Measurements from ENCODE around the gene GFRA3. TPM values are rescaled to one million over a fixed set of nuclear protein-coding genes. Genes with fewer than 3 reads are reported as not detected.
"Not testable (repeated sequence)": the region's sequence is repeated elsewhere in the genome, so short reads cannot be mapped to it uniquely, and the experiment has no call there.

Gene GFRA3, protein sequence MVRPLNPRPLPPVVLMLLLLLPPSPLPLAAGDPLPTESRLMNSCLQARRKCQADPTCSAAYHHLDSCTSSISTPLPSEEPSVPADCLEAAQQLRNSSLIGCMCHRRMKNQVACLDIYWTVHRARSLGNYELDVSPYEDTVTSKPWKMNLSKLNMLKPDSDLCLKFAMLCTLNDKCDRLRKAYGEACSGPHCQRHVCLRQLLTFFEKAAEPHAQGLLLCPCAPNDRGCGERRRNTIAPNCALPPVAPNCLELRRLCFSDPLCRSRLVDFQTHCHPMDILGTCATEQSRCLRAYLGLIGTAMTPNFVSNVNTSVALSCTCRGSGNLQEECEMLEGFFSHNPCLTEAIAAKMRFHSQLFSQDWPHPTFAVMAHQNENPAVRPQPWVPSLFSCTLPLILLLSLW
- total RNA-seq: not detected

DNA sequence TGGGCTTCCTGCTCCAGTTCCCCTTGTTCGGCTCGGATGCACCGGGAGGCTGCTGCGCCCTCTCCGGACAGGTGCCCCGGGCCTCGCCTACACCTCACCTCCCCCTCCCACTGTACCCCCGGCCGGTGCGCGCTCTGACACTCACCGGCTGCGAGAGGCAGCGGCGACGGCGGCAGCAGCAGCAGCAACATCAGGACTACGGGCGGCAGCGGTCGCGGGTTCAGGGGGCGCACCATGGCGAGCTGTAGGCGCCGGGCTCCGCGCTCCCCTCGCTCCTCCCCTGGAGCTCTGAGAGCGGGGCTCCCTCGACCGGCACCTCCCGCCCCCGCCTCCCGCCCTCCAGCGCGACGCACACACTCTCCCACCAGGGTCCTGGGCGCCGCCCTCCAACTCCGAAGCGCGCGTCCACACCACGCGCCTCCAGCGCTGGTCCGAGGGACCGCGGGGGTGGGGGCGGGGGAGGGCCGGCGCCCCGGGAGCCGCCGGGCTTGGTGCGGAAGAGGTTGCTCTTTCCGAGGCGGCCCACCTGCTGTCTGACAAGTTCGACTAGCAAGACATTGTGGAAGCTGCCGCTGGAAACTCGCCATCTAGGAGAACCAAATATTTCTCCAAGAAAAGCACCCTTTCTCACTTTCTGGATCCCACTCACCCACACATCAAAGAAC lies at the start of gene GFRA3:
TSS of gene GFRA3 (minus strand) at position 433 of the 665 bp plus-strand sequence. CDS start at position 236, 197 bp downstream.
- H3K4me1 Mint-ChIP-seq (ENCODE audit: low read depth): peaks cover 4% of the 10 kb centered on the region
- H3K27me3 Mint-ChIP-seq (ENCODE audit: low read depth): peaks cover 28% of the 10 kb centered on the region
- H3K36me3 Mint-ChIP-seq (ENCODE audit: insufficient read depth): no peaks in the 10 kb centered on the region
- ATAC-seq: peak; percentile 69
- DNase-seq: peak; percentile 4
- peak within 1 kb of the TSS; percentile 64 for H3K4me3 Mint-ChIP-seq
- H3K9me3 Mint-ChIP-seq: no peaks in the 10 kb centered on the region

DNA sequence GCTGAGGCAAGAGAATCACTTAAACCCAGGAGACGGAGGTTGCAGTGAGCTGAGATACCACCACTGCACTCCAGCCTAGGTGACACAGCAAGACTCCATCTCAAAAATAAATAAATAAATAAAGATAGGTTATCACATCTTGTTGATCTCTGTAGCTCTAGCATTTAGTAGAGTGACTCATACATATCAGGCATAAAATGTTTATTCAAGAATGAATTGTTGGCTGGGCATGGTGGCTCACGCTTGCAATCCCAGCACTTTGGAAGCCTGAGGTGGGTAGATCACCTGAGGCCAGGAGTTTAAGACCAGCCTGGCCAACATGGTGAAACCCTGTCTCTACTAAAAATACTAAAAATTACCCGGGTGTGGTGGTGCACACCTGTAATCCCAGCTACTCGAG lies 43.8 kb upstream of the GFRA3 start:
- not testable (repeated sequence) for H3K4me3 Mint-ChIP-seq, ATAC-seq

DNA sequence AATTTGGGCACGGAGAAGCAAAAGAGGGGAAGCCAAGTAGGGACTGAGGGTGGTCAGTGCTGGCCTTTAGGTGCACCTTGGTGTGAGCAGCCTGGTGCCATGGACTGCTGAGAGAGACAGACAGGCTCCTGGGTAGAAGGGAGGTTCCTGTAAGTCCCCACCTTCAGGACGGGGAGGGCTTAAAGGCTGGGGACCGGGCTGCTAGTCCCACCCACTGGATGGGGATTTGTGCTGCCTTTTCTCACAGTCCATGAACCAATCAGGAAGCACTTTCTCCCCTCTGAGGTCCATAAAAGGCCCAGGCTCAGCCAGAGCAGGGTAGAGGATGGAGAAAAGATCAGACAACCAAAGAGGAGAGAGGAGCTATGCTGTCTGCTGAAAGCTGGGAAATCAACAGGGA lies 41.9 kb upstream of the GFRA3 start:
- ATAC-seq (no peak), DNase-seq (no peak)

More for the DNA sequence above, 43.8 kb upstream of the GFRA3 start:
- DNase-seq; H3K27me3 Mint-ChIP-seq (ENCODE audit: low read depth); H3K4me1 Mint-ChIP-seq (ENCODE audit: low read depth); H3K36me3 Mint-ChIP-seq (ENCODE audit: insufficient read depth); H3K9me3 Mint-ChIP-seq: not testable (repeated sequence)

DNA sequence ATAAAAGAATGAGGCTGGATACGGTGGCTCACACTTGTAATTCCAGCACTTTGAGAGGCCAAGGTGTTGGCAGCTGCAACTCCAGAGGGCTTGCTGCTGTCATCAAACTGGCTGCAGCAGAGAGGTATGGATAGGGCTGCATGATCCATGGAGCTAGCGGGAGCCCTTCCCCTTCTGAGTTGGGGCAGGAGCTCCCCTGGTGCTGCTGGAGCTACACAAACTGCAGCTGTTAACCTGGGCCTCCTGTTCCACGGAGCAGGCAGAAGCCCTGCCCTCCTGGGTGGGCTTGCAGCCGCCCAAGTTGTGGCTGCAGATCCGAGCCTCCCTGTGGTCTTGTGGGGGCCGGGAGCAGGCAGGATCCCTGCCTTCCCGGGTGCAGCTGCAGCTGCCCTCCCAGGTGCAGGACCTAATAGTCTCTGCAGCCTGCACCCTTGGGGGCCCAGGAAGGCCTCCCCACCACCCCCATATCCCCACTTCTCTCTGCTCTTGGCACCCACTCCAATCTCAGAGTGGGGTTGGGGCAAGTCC lies 41.4 kb upstream of the GFRA3 start:
- ATAC-seq (no peak), DNase-seq (no peak)
- Mint-ChIP-seq H3K36me3 (ENCODE audit: insufficient read depth) (no peaks in the 10 kb centered on the region), H3K4me1 (ENCODE audit: low read depth) (no peaks in the 10 kb centered on the region), H3K4me3 (no peak overlapping the region), H3K27me3 (ENCODE audit: low read depth) (no peaks in the 10 kb centered on the region), H3K9me3 (no peaks in the 10 kb centered on the region)

More for the DNA sequence above, 41.9 kb upstream of the GFRA3 start:
- Mint-ChIP-seq H3K4me1 (ENCODE audit: low read depth) (no peaks in the 10 kb centered on the region), H3K9me3 (no peaks in the 10 kb centered on the region), H3K36me3 (ENCODE audit: insufficient read depth) (no peaks in the 10 kb centered on the region), H3K4me3 (no peak overlapping the region), H3K27me3 (ENCODE audit: low read depth) (no peaks in the 10 kb centered on the region)

DNA sequence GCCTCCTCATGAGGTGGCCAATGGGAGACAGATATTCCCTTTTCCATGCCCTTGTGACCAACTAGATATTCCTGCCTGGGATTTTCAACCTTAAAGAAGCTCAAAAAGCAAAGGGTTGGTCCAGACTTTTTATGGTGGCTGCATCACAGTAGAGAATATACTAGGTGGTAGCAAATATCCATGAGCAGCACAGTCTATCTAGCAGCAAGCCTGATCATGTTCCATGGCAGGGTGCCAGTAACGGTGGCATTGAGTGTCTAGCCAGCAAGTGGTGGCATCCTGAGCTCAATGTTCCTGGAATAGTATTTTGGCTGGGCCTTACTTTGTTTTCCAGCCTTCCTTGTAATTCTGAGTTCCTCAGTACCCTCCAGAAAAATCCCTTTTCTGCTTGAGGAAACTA lies 31.4 kb upstream of the GFRA3 start:
- no peak overlapping the region for H3K4me3 Mint-ChIP-seq
- no peak for ATAC-seq
- H3K27me3 Mint-ChIP-seq (ENCODE audit: low read depth): no peaks in the 10 kb centered on the region
- no peaks in the 10 kb centered on the region for H3K9me3 Mint-ChIP-seq
- no peaks in the 10 kb centered on the region for H3K36me3 Mint-ChIP-seq (ENCODE audit: insufficient read depth)
- no peak for DNase-seq
- H3K4me1 Mint-ChIP-seq (ENCODE audit: low read depth): no peaks in the 10 kb centered on the region

DNA sequence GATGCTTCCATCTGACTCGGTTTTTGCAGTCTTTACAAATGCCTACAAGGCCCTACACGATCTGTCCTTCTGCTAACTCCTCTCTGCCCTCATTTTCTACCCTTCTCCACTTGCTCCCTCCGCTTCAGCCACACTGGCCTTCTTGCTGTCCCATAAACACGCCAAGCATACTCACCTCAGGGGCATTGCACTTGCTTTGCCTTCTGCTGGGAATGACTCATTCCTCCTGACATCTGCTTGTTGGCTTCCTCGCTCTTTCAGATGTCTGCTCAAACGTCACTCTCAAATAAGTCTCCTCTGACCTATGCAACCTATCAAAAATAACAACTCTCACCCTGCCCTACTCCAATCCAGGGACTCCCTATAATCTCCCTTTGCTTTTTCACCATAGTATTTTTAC lies 29.0 kb upstream of the GFRA3 start:
- DNase-seq (no peak), ATAC-seq (no peak)
- no peaks in the 10 kb centered on the region for H3K27me3 Mint-ChIP-seq (ENCODE audit: low read depth)
- H3K4me1 Mint-ChIP-seq (ENCODE audit: low read depth): no peaks in the 10 kb centered on the region
- no peak overlapping the region for H3K4me3 Mint-ChIP-seq
- H3K36me3 Mint-ChIP-seq (ENCODE audit: insufficient read depth): no peaks in the 10 kb centered on the region
- peaks cover 8% of the 10 kb centered on the region for H3K9me3 Mint-ChIP-seq

DNA sequence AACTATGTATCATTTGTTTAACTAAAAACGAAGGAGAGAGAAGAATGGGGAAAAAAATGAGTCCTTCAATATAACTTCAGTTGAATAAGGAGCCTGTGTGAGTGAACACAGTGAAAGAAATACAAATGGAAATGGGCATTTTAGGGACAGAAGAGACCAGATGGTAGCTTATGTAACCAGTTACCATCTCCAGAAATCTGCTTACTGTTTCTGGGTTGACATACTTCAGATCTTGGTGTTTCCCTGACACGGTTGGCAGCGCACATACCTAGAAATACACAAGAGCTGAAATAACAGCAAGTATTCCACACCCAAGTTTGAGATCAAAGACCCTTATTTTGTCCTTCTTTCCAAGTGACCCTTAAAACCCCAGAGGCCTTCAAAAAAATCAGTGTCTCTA lies 14.9 kb upstream of the GFRA3 start:
- no peak overlapping the region for H3K4me3 Mint-ChIP-seq
- no peaks in the 10 kb centered on the region for H3K4me1 Mint-ChIP-seq (ENCODE audit: low read depth)
- DNase-seq (no peak), ATAC-seq (no peak)
- H3K36me3 Mint-ChIP-seq (ENCODE audit: insufficient read depth): no peaks in the 10 kb centered on the region
- no peaks in the 10 kb centered on the region for H3K9me3 Mint-ChIP-seq
- no peaks in the 10 kb centered on the region for H3K27me3 Mint-ChIP-seq (ENCODE audit: low read depth)

DNA sequence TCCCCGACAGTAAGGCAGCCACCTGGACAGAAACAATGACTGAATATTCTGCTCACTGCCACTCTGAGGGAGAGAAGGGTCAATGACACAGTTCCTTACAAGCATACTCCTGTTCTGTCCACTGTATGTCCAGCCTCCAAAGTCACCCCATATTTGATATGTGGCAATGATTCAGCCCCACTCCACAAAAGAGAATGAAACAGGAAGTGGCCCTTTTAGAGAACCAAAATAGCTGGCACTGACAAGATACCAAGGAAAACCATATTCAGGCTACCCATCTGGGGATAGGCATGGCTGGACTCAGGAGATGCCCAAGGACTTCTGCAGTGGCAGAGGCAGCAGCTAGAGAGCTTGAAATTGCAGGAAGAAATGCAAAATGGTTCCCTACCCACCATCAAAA lies 12.8 kb upstream of the GFRA3 start:
- no peaks in the 10 kb centered on the region for H3K27me3 Mint-ChIP-seq (ENCODE audit: low read depth)
- no peak overlapping the region for H3K4me3 Mint-ChIP-seq
- no peak for DNase-seq
- no peaks in the 10 kb centered on the region for H3K4me1 Mint-ChIP-seq (ENCODE audit: low read depth)
- no peak for ATAC-seq
- no peaks in the 10 kb centered on the region for H3K9me3 Mint-ChIP-seq
- H3K36me3 Mint-ChIP-seq (ENCODE audit: insufficient read depth): no peaks in the 10 kb centered on the region

DNA sequence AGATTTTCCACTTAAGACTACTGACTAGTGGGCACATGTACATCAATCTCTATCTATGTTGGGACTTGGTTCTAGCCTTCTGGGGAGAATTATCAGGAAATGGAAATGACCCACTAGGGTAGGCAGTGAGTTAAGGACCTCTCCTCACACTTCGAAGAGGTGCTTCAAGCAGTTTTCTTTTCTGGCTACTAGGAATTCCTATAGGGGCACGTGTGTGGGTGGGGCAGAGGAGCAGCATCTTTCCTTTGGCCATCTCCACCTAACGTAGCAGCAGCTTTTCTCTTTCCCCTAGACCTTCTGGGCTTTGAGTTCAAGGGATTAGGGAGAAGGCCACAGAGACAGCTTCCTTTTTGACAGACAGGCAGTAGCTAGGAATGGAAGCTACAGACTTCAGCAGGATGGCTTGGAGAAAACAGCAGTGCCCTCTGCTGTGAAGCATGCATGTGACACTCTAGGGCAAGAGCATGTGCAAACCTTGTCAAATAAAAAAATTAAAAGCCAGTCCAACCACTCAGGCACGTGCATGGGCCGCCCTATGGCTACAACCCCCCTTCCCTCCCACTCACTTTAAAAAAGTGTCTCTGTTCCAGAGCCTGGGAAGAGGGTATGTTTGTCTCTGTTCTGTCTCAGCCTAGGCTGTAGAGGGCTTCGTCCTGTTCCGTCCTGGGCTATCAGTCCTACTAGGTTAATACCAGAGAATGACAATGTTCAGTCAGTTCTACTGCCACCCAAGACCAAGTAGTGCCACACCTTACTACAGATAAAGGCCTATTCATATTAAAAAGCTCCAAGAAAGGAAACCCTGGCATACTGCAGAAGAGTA lies 8.7 kb upstream of the GFRA3 start:
- ATAC-seq (no peak), DNase-seq (no peak)
- Mint-ChIP-seq H3K9me3 (no peaks in the 10 kb centered on the region), H3K27me3 (ENCODE audit: low read depth) (no peaks in the 10 kb centered on the region), H3K36me3 (ENCODE audit: insufficient read depth) (no peaks in the 10 kb centered on the region), H3K4me3 (no peak overlapping the region), H3K4me1 (ENCODE audit: low read depth) (no peaks in the 10 kb centered on the region)

DNA sequence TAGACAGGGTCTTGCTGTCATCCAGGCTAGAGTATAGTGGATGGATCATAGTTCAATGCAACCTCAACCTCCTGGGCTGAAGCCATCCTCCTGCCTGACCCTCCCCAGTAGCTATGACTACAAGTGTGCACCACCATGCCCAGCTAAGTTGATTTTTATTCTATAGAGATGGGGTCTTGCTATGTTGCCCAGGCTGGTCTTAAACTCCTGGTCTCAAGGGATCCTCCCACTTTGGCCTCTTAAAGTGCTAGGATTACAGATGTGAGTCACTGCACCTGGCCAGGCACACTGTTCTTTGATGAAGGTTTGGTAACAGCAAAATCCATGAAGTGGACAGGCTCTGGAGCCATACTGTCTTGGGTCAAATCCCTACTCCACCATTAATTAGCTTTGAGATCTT lies 6.5 kb upstream of the GFRA3 start:
- H3K27me3 Mint-ChIP-seq (ENCODE audit: low read depth): peaks cover 6% of the 10 kb centered on the region
- H3K4me1 Mint-ChIP-seq (ENCODE audit: low read depth): no peaks in the 10 kb centered on the region
- DNase-seq (no peak), ATAC-seq (no peak)
- no peaks in the 10 kb centered on the region for H3K9me3 Mint-ChIP-seq
- H3K36me3 Mint-ChIP-seq (ENCODE audit: insufficient read depth): no peaks in the 10 kb centered on the region
- H3K4me3 Mint-ChIP-seq: no peak overlapping the region

DNA sequence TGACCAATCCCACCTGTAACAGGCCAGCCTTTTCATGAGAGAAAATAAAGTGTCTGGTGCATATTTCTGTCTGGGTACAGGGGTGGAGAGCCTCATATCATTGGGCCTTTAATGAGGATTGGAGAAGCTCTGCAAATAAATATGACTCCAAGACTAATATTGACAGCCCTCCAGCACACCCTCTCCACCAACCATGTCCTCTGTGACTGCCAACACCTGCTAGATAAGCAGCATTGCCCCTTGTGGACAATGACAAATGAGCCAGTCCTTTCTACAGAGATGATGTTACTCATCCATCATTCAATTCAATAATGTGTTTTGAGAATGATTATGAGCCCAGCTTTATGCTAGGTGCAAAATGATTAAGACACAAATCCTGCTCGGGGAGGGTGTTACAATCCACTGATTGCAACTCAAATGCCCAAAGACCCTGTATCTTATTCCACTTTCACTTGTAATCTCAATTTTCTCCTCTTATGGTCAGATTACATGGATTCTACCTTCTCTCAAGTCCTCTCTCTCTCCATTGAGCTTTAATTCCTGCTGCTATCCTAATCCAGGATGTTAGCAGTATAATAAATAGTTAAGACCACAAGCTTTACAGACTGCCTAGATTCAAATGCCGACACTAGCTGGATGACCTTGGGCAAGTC lies 2.1 kb upstream of the GFRA3 start:
- DNase-seq: no peak
- ATAC-seq: no peak
- Mint-ChIP-seq H3K27me3 (ENCODE audit: low read depth) (peaks cover 27% of the 10 kb centered on the region), H3K36me3 (ENCODE audit: insufficient read depth) (no peaks in the 10 kb centered on the region), H3K9me3 (no peaks in the 10 kb centered on the region), H3K4me1 (ENCODE audit: low read depth) (peaks cover 4% of the 10 kb centered on the region), H3K4me3 (no peak overlapping the region)

DNA sequence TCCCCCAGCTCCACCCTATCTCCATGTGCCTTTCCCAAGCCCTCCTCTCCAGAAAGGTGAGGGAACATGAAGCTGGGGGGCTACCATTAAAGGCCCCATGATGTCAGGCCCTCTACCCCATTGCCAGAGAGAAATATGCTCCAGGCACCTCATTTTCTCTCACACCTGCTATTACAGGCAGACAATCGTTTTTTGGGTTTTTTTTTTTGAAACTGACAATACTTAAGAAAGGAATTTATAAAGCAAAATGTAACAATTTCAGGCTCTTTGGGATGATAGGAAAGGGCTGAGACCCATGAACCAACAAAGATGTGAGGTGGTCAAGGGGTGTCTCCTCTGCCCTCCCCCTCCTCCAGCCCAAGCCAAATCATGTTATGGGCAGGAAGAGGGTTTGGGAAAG lies 1.5 kb upstream of the GFRA3 start:
- no peak for ATAC-seq
- H3K9me3 Mint-ChIP-seq: no peaks in the 10 kb centered on the region
- peaks cover 27% of the 10 kb centered on the region for H3K27me3 Mint-ChIP-seq (ENCODE audit: low read depth)
- H3K4me1 Mint-ChIP-seq (ENCODE audit: low read depth): peaks cover 4% of the 10 kb centered on the region
- DNase-seq: no peak
- H3K4me3 Mint-ChIP-seq: no peak overlapping the region
- no peaks in the 10 kb centered on the region for H3K36me3 Mint-ChIP-seq (ENCODE audit: insufficient read depth)

DNA sequence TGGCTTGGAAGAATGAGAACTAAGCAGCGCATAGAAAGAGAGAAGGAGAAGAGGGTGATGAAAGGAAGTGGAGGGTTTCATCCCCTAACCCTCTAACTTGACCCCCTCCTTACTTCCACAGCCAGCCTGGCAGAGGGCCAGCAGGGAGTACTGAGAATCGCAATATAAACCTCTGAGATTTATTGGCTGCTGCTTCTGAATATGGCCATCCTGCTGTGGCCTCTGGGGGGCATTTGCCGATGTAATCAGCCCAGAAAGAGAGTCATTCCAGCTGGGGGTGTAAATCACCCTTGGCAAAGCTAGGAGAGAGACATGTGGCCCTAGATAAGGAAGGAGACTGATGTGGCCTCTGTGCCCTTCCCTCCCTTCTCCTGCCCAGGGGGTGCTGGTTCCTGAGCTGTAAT lies 960 bp upstream of the GFRA3 start:
- DNase-seq (no peak), ATAC-seq (no peak)
- Mint-ChIP-seq H3K4me1 (ENCODE audit: low read depth) (peaks cover 4% of the 10 kb centered on the region), H3K4me3 (no peak overlapping the region), H3K27me3 (ENCODE audit: low read depth) (peaks cover 27% of the 10 kb centered on the region), H3K9me3 (no peaks in the 10 kb centered on the region), H3K36me3 (ENCODE audit: insufficient read depth) (no peaks in the 10 kb centered on the region)

DNA sequence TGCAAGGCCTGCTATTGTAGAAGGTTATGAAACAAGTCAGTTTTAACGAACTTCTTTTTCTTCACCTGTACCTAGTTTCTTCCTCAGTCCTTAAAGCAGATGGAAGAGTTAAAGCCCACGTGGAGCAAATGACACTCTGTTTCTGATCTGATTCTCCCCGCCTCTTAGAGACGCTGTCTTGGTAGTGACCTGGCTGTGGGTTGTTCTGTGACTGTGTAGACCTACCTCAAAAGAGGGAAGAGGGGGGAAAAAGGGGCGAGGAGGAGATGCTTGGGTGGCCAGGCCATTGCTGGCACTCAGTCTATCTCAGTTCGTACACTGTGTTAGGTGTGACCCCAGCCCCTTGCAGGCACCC lies 610 bp downstream of the GFRA3 start:
- ATAC-seq (no peak), DNase-seq (no peak)
- no peaks in the 10 kb centered on the region for H3K9me3 Mint-ChIP-seq
- no peaks in the 10 kb centered on the region for H3K36me3 Mint-ChIP-seq (ENCODE audit: insufficient read depth)
- peaks cover 4% of the 10 kb centered on the region for H3K4me1 Mint-ChIP-seq (ENCODE audit: low read depth)
- H3K27me3 Mint-ChIP-seq (ENCODE audit: low read depth): peaks cover 28% of the 10 kb centered on the region
- no peak overlapping the region for H3K4me3 Mint-ChIP-seq
